Measurements from ENCODE around the gene NPSR1.

The NPSR1 gene

DNA sequence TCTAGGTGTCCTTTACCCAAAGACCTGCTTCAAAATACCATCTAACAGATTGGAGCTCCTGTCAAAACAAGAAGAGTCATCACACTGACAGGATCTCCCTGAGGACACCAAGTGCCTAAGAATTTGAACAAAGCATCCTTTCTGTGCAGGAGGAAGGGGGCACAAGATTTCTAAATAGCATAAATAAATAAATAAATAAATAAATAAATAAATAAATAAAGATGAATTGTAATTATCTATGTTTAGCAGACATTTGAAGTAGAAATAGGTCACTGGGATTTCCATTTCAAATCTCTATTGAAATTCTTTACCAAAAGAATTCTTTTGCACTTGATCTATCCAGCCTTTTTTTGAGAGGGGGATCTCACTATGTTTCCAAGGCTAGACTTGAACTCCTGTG, 65.3 kb downstream of the NPSR1 start:
- Histone ChIP-seq H3K36me3 (ENCODE audit: insufficient read depth, low read length) (no peaks in the 10 kb centered on the region), H3K9me3 (ENCODE audit: insufficient read depth, low read depth, low read length) (no peaks in the 10 kb centered on the region), H3K4me1 (ENCODE audit: insufficient read depth, low read length) (no peaks in the 10 kb centered on the region), H3K27me3 (ENCODE audit: insufficient read depth, low read length) (no peaks in the 10 kb centered on the region), H3K4me3 (ENCODE audit: low read length) (no peak overlapping the region), H3K9ac (ENCODE audit: low read depth, low read length) (no peak overlapping the region), H3K27ac (ENCODE audit: low read depth, low read length) (no peak overlapping the region)

DNA sequence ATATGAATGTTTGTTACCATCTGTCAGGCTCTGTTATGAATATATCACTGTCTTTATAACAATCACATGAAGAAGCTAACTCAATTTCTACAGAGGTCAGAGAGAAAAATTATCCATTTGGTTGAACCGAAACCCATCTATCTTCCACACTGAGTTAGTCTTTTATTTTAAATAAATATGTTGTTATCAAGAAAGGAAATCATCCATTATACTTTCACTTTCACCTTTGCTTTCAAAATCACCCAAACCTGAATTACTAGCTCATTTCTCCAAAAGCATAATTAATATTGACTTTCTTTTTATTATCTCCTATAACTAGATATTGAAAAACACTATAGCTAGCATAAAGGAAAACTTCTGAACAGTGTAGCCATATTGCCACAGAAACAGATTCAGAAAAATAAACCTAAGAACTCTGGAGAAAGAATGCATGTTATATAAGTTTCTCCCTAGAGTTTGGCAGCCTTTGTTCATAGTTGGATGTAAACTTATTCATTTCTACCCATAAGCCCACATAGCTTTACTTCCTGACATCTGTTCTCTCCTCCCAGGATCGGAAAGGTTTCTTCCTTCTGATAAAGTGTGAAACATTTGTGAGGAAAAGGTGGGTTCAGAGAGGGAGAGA, 66.0 kb downstream of the NPSR1 start:
- Histone ChIP-seq H3K4me3 (ENCODE audit: low read length) (no peak overlapping the region), H3K27me3 (ENCODE audit: insufficient read depth, low read length) (no peaks in the 10 kb centered on the region), H3K36me3 (ENCODE audit: insufficient read depth, low read length) (no peaks in the 10 kb centered on the region), H3K27ac (ENCODE audit: low read depth, low read length) (no peak overlapping the region), H3K9ac (ENCODE audit: low read depth, low read length) (no peak overlapping the region), H3K9me3 (ENCODE audit: insufficient read depth, low read depth, low read length) (no peaks in the 10 kb centered on the region), H3K4me1 (ENCODE audit: insufficient read depth, low read length) (no peaks in the 10 kb centered on the region)
- no CpG with 5 or more reads among the region's 2 CpGs for WGBS

DNA sequence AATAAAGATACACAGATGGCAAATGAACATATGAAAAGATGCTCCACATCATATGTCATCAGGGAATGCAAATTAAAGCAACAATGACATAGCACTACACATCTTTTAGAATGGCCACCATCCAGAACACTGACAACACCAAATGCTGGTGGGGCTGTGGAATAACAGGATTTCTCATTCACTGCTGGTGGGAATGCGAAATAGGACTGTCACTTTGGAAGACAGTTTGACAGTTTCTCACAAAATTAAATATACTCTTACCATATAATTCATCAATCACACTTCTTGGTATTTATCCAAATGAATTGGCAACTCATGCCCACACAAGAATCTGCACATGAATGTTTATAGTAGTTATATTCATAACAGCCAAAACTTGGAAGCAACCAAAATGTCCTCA, 68.2 kb downstream of the NPSR1 start:
- Histone ChIP-seq H3K36me3 (ENCODE audit: insufficient read depth, low read length) (no peaks in the 10 kb centered on the region), H3K9me3 (ENCODE audit: insufficient read depth, low read depth, low read length) (no peaks in the 10 kb centered on the region), H3K4me3 (ENCODE audit: low read length) (no peak overlapping the region), H3K9ac (ENCODE audit: low read depth, low read length) (no peak overlapping the region), H3K4me1 (ENCODE audit: insufficient read depth, low read length) (no peaks in the 10 kb centered on the region), H3K27me3 (ENCODE audit: insufficient read depth, low read length) (no peaks in the 10 kb centered on the region), H3K27ac (ENCODE audit: low read depth, low read length) (no peak overlapping the region)
- WGBS, result 90% methylated on average over 1 of the region's 1 CpG

DNA sequence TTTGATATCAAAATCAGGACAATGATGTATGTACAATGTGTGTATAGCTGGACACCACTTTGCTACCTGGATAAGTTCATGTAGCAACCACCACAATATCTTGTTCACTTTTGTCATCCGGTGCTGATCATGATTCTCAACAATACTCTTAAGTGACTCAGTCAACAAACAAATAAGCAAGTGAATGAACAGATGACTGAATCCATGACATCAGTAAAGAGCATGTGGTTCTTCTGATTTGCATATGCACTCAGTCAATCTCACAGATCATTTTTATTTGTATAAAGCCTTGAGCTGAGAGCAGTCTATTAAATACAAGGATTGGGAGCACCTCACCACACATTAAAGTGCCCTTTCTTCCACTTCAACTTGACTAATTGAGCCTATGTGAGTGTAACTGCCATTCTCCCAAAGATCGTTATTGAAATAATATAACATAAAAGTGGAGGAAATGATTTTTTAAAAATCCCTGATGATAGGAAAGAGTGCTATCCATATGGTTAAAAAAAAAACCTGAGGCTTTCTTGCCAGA, 69.5 kb downstream of the NPSR1 start:
- no peaks in the 10 kb centered on the region for H3K4me1 ChIP-seq (ENCODE audit: insufficient read depth, low read length)
- no peak overlapping the region for H3K9ac ChIP-seq (ENCODE audit: low read depth, low read length)
- H3K4me3 ChIP-seq (ENCODE audit: low read length), result no peak overlapping the region
- no peaks in the 10 kb centered on the region for H3K36me3 ChIP-seq (ENCODE audit: insufficient read depth, low read length)
- H3K27me3 ChIP-seq (ENCODE audit: insufficient read depth, low read length), result no peaks in the 10 kb centered on the region
- no peak overlapping the region for H3K27ac ChIP-seq (ENCODE audit: low read depth, low read length)
- 87% methylated on average over 1 of the region's 2 CpGs for WGBS
- no peaks in the 10 kb centered on the region for H3K9me3 ChIP-seq (ENCODE audit: insufficient read depth, low read depth, low read length)

DNA sequence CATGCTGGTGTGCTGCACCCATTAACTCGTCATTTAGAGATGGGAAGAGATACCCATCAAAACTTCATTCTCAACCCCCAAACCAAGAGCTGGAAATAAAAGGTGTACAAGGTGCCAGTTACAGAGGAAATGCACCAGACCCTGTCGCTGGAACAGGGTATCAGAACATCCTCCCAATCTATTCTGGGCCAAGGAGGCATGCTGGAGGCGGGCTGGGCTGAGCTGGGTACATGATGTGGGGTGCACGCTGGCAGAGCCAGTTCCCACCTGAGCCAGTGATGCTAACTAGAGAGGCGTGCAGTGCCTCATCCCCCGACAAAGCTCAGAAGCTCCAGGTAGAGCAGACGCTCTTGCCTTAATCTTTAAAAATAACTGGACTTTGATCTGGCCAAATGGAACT, 70.1 kb downstream of the NPSR1 start:
- Histone ChIP-seq H3K4me3 (ENCODE audit: low read length) (no peak overlapping the region), H3K36me3 (ENCODE audit: insufficient read depth, low read length) (no peaks in the 10 kb centered on the region)
- 91% methylated on average over 6 of the region's 7 CpGs for WGBS

DNA sequence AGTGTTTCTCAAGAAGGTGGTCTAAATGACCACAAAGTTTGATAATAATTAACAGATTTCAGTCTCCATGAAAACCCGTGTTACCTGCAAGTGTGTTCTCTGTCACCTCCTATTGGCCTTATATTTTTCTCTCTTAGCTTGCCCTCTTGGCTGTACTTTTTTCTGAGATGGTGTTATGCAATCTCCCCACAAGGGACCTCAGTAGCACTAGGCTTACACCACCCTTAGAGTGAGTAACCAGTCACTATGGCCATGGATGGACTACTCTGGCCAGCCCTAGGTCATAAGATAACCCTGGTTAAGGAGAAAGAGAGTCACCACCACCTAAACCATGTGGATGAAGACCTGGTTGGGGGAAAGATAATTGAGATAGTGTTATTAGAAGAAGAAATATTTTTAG, 76.8 kb downstream of the NPSR1 start:
- Histone ChIP-seq H3K9ac (ENCODE audit: low read depth, low read length) (no peak overlapping the region), H3K27ac (ENCODE audit: low read depth, low read length) (no peak overlapping the region), H3K27me3 (ENCODE audit: insufficient read depth, low read length) (no peaks in the 10 kb centered on the region), H3K9me3 (ENCODE audit: insufficient read depth, low read depth, low read length) (no peaks in the 10 kb centered on the region), H3K4me3 (ENCODE audit: low read length) (no peak overlapping the region), H3K4me1 (ENCODE audit: insufficient read depth, low read length) (no peaks in the 10 kb centered on the region), H3K36me3 (ENCODE audit: insufficient read depth, low read length) (no peaks in the 10 kb centered on the region)
- WGBS, result 92% methylated on average over 1 of the region's 1 CpG

More for the DNA sequence above, 70.1 kb downstream of the NPSR1 start:
- Histone ChIP-seq H3K4me1 (ENCODE audit: insufficient read depth, low read length) (no peaks in the 10 kb centered on the region), H3K9ac (ENCODE audit: low read depth, low read length) (no peak overlapping the region), H3K27ac (ENCODE audit: low read depth, low read length) (no peak overlapping the region), H3K9me3 (ENCODE audit: insufficient read depth, low read depth, low read length) (no peaks in the 10 kb centered on the region), H3K27me3 (ENCODE audit: insufficient read depth, low read length) (no peaks in the 10 kb centered on the region)

DNA sequence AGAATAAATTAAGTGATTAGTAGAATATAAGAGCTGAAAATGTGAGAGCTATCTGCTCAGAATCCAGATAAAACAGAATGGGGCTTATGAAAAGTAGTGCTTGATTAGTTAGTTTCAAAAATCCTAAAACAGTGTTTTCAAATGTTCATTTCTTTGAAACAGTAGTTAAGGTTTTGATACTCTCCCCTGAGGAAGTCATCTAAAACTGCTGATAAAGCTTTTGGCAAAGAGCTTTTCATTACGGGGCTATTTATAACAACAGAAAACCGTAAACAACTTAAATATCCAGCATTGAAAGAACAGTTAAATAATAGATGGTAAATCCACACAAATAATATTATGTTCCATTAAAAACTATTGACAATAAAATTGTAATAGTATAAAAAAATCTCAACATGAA, 77.5 kb downstream of the NPSR1 start:
- no peaks in the 10 kb centered on the region for H3K36me3 ChIP-seq (ENCODE audit: insufficient read depth, low read length)
- no peaks in the 10 kb centered on the region for H3K4me1 ChIP-seq (ENCODE audit: insufficient read depth, low read length)
- no peak overlapping the region for H3K9ac ChIP-seq (ENCODE audit: low read depth, low read length)
- no peaks in the 10 kb centered on the region for H3K9me3 ChIP-seq (ENCODE audit: insufficient read depth, low read depth, low read length)
- no peak overlapping the region for H3K4me3 ChIP-seq (ENCODE audit: low read length)
- H3K27me3 ChIP-seq (ENCODE audit: insufficient read depth, low read length), result no peaks in the 10 kb centered on the region
- 100% methylated on average over 1 of the region's 2 CpGs for WGBS
- no peak overlapping the region for H3K27ac ChIP-seq (ENCODE audit: low read depth, low read length)

DNA sequence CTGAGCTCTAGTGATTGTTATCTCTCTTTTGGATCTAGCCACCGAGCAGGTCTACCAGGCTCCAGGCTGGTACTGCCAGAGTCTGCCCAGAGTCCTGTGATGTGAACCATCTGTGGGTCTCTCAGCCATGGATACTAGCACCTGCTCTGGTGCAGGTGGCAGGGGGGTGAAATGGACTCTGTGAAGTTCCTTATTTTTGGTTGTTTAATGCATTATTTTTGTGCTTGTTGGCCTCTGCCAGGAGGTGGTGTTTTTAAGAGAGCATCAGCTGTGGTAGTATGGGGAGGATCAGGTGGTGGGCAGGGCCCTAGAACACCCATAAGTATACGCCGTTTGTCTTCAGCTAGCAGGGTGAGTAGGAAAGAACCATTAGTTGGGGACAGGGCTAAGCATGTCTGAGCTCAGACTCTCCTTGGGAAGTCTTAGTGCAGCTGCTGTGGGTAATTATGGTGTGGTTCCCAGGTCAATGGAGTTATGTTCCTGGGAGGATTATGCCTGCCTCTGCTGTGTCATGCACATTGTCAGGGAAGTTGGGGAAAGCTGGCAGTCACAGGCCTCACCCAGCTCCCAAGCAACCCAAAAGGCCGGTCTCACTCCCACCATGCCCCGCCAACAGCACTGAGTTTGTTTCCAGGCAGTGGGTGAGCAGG, 81.8 kb downstream of the NPSR1 start:
- H3K9ac ChIP-seq (ENCODE audit: low read depth, low read length), result no peak overlapping the region
- no peaks in the 10 kb centered on the region; the same call in 1 of the 2 replicates for H3K9me3 ChIP-seq (ENCODE audit: insufficient read depth, low read depth, low read length)
- no peaks in the 10 kb centered on the region for H3K27me3 ChIP-seq (ENCODE audit: insufficient read depth, low read length)
- no peaks in the 10 kb centered on the region for H3K36me3 ChIP-seq (ENCODE audit: insufficient read depth, low read length)
- H3K4me3 ChIP-seq (ENCODE audit: low read length), result no peak overlapping the region
- H3K4me1 ChIP-seq (ENCODE audit: insufficient read depth, low read length), result no peaks in the 10 kb centered on the region
- 93% methylated on average over 5 of the region's 5 CpGs for WGBS
- no peak overlapping the region for H3K27ac ChIP-seq (ENCODE audit: low read depth, low read length)

DNA sequence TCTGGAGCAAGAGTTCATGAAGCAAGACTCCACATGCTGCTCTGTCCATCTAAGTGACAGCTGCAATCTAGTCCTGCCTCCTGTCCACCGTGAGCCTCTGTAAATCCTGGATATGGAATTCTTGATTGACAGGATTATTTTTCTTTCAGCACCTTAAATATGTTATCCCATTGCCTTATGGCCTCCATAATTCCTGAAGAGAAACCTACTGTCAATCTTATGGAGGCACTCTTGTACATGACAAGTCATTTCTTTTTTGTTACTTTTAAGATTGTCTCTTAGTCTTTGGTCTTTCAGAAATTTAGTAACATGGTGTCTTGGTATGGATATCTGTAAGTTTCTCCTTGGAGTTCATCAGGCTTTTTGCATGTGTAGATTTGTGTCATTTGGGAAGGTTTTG, 82.8 kb downstream of the NPSR1 start:
- H3K27me3 ChIP-seq (ENCODE audit: insufficient read depth, low read length), result no peaks in the 10 kb centered on the region
- H3K9me3 ChIP-seq (ENCODE audit: insufficient read depth, low read depth, low read length), result no peaks in the 10 kb centered on the region; the same call in 1 of the 2 replicates
- WGBS, result 71% methylated on average over 1 of the region's 1 CpG
- H3K27ac ChIP-seq (ENCODE audit: low read depth, low read length), result no peak overlapping the region
- no peaks in the 10 kb centered on the region for H3K36me3 ChIP-seq (ENCODE audit: insufficient read depth, low read length)
- no peaks in the 10 kb centered on the region for H3K4me1 ChIP-seq (ENCODE audit: insufficient read depth, low read length)
- H3K9ac ChIP-seq (ENCODE audit: low read depth, low read length), result no peak overlapping the region
- no peak overlapping the region for H3K4me3 ChIP-seq (ENCODE audit: low read length)

DNA sequence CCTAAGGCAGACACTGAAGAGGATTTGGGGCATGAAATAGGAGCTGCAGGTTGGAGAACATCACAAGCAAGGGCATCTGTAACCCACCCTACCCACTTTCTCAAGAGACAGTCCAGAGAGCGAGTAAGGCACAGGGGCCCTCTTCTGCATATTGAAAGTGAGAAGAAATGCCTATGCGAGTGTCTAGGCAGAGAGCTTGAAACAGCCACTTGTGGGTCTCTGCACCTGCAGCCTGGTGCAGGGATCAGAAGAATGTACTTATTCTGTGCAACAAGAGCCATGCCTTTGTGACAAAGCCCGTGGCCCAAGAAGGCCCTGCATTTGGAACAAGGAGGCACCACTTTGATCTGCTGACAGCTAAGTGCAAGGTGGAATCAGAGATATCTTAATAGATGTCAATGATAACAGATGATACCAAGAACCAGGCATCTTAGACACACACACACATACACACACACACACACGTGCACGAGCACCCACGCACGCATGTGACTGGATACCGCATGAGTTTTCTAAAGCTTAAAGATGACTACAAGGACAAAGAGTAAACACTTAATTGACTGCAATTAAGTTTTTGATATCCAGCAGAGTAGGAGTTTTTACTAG, 89.3 kb downstream of the NPSR1 start:
- H3K9ac ChIP-seq (ENCODE audit: low read depth, low read length), result no peak overlapping the region
- H3K27ac ChIP-seq (ENCODE audit: low read depth, low read length), result no peak overlapping the region
- no peaks in the 10 kb centered on the region for H3K4me1 ChIP-seq (ENCODE audit: insufficient read depth, low read length)
- H3K27me3 ChIP-seq (ENCODE audit: insufficient read depth, low read length), result no peaks in the 10 kb centered on the region
- no peaks in the 10 kb centered on the region for H3K36me3 ChIP-seq (ENCODE audit: insufficient read depth, low read length)
- H3K4me3 ChIP-seq (ENCODE audit: low read length), result no peak overlapping the region
- 91% methylated on average over 8 of the region's 8 CpGs for WGBS
- no peaks in the 10 kb centered on the region for H3K9me3 ChIP-seq (ENCODE audit: insufficient read depth, low read depth, low read length)

DNA sequence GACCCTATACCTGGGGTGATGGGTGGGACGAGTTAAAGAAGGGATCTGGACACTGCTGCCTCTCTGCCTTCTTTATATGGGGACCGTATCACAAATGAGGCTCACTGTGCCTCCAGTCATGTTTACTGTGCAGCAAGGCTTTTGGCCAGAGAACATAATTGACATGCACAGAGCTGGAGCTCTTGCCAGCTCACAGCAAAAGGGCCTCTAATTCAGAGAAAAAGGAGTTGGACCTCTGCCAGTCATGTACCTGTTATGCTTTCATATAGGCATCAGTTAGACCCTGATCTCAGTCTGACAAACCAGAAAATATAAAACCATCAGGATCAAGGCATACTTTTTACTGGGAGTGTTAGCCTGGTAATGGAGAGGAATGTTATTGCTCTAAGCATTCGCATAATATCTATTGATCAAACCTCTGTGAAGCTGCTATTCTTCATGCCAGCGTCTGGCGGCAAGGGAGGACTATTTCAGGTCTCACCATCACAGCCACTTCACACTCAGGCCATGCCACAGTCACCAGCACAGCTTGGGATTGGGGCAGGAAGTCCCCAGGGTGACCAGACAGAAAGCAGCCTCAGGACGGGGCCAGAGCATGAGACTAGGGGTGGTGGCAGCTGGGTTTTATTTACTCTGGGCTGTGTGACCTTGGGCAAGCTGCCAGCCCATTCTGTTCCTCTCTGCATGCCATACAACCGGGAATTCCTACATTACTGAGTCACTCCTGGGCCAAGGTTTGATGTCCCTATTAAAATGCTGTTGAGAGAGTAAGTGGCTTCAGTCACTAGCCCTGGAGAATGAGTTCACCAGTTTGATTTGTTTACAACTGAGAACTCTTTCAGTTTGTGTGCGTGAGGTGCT, 90.1 kb downstream of the NPSR1 start:
- Histone ChIP-seq H3K27me3 (ENCODE audit: insufficient read depth, low read length) (no peaks in the 10 kb centered on the region), H3K27ac (ENCODE audit: low read depth, low read length) (no peak overlapping the region), H3K36me3 (ENCODE audit: insufficient read depth, low read length) (no peaks in the 10 kb centered on the region), H3K4me3 (ENCODE audit: low read length) (no peak overlapping the region), H3K9ac (ENCODE audit: low read depth, low read length) (no peak overlapping the region), H3K9me3 (ENCODE audit: insufficient read depth, low read depth, low read length) (no peaks in the 10 kb centered on the region), H3K4me1 (ENCODE audit: insufficient read depth, low read length) (no peaks in the 10 kb centered on the region)
- 76% methylated on average over 8 of the region's 8 CpGs for WGBS

Measured in HUES64 (cell line).